Skeletal muscle tissue (tissue), 4 donors: ENCODE measurements around the gene OBP2A. TPM values are rescaled to one million over a fixed set of nuclear protein-coding genes. Genes with fewer than 3 reads are reported as not detected.

Source experiments
- H3K27ac ChIP-seq: one replicate; pipeline ENCODE4 v1.7.0; 2013; ENCODE audit warnings: mild to moderate bottlenecking, low read depth, low read length, inconsistent platforms
- H3K27me3 ChIP-seq, 3 donors: one replicate each; pipeline ENCODE4 v1.7.0; 2013; ENCODE audit warnings: low read length in 3 of 3; ENCODE audit not compliant: control insufficient read depth in 3 of 3, insufficient read depth in 3 of 3
- H3K36me3 ChIP-seq, 3 donors: one replicate each; pipeline ENCODE4 v1.7.0; 2013; ENCODE audit warnings: low read length in 3 of 3; ENCODE audit not compliant: control insufficient read depth in 3 of 3, insufficient read depth in 3 of 3
- H3K4me1 ChIP-seq, 3 donors: one replicate each; pipeline ENCODE4 v1.7.0; 2013; ENCODE audit warnings: low read length in 3 of 3, mild to moderate bottlenecking in 3 of 3; ENCODE audit not compliant: control insufficient read depth in 3 of 3, insufficient read depth in 3 of 3
- H3K4me3 ChIP-seq, 3 donors: one replicate each; pipeline ENCODE4 v1.7.0; 2013; ENCODE audit warnings: low read length in 3 of 3
- H3K9ac ChIP-seq, 3 donors: one replicate each; pipeline ENCODE4 v1.7.0; 2013; ENCODE audit warnings: low read length in 3 of 3, mild to moderate bottlenecking in 3 of 3, moderate library complexity in 2 of 3, low read depth in 1 of 3
- H3K9me3 ChIP-seq, 3 donors: one replicate each; pipeline ENCODE4 v1.7.0; 2013; ENCODE audit warnings: low read length in 3 of 3; ENCODE audit not compliant: control insufficient read depth in 3 of 3
- total RNA-seq: library from RNA; depleted of rRNA; stranded (reverse); fragments of >200 nt; gene quantifications from one replicate; pipeline ENCODE4 v1.2.3, GENCODE V29; 2014
- donor health status: Osteomylitis.

Gene OBP2A
- total RNA-seq, 1 donor from 2014 or later = not detected

- peaks cover 11 to 45% (median 37%) of the 10 kb centered on the region in 3 donors for H3K27me3 ChIP-seq
- no peak overlapping the region for H3K4me3 ChIP-seq
- H3K4me1 ChIP-seq = no peaks in the 10 kb centered on the region
- H3K27ac ChIP-seq = no peak overlapping the region
- no peak overlapping the region for H3K9ac ChIP-seq
- no peaks in the 10 kb centered on the region for H3K9me3 ChIP-seq
- no peaks in the 10 kb centered on the region for H3K36me3 ChIP-seq
Observed at GRCh38 chr9:135583688-135584011, 37.7 kb downstream of the OBP2A start.

DNA sequence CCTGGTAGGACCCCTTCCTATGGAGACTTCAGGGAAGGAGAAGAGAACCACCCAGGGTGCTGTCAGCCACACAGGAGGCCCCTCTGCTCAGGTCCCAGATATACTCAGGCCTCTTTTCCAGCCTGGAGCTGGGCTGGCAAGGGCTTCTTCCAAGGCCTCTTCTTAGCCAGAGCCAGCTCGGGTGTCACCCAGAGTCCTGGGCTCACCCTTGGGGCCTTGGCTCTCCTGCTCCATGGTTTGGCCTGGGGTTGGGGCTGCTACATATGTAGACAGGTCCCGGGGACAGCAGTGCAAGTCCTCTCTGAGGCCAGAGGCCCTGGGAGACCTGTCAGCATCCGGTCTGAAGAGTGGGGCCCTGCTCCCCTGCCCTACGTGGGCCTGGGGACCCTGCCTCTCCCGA, 38.4 kb downstream of the OBP2A start:
- H3K4me1 ChIP-seq = no peaks in the 10 kb centered on the region
- no peak overlapping the region for H3K27ac ChIP-seq
- peaks cover 11 to 51% (median 38%) of the 10 kb centered on the region in 3 donors for H3K27me3 ChIP-seq
- H3K9ac ChIP-seq = no peak overlapping the region
- H3K4me3 ChIP-seq = no peak overlapping the region
- H3K36me3 ChIP-seq = no peaks in the 10 kb centered on the region
- no peaks in the 10 kb centered on the region for H3K9me3 ChIP-seq

- Histone ChIP-seq H3K9ac (no peak overlapping the region), H3K27ac (no peak overlapping the region), H3K4me3 (no peak overlapping the region), H3K9me3 (no peaks in the 10 kb centered on the region), H3K27me3 (peaks cover 8 to 54% (median 41%) of the 10 kb centered on the region in 3 donors), H3K4me1 (no peaks in the 10 kb centered on the region), H3K36me3 (no peaks in the 10 kb centered on the region)
Observed at GRCh38 chr9:135584934-135585333, 39.0 kb downstream of the OBP2A start.

GRCh38 chr9:135586601-135587109, 40.7 kb downstream of the OBP2A start:
- Histone ChIP-seq H3K9me3 (no peaks in the 10 kb centered on the region), H3K4me1 (no peaks in the 10 kb centered on the region), H3K36me3 (no peaks in the 10 kb centered on the region), H3K4me3 (no peak overlapping the region), H3K9ac (no peak overlapping the region), H3K27me3 (peaks cover 3 to 52% (median 39%) of the 10 kb centered on the region in 3 donors), H3K27ac (no peak overlapping the region)

DNA sequence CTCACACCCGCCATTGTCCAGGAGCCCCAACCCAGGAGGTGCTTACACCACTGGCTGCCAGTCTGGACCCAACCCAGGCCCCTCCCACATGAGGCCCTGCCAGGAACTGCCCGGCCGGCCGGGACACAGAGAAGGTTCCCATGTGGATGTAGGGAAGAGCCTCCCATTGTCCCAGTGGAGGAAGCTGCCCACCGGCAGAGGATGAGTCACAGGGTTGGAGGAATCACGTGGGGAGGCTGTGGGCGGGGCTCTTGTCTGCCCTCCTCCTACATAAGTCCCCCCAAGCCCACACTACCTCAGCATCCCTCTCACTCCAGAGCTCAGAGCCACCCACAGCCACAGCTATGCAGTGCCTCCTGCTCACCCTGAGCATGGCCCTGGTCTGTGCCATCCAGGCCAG, 41.7 kb downstream of the OBP2A start:
- peaks cover 3 to 49% (median 35%) of the 10 kb centered on the region in 3 donors for H3K27me3 ChIP-seq
- no peaks in the 10 kb centered on the region for H3K9me3 ChIP-seq
- no peaks in the 10 kb centered on the region for H3K4me1 ChIP-seq
- H3K4me3 ChIP-seq = no peak overlapping the region
- no peak overlapping the region for H3K9ac ChIP-seq
- H3K36me3 ChIP-seq = no peaks in the 10 kb centered on the region
- no peak overlapping the region for H3K27ac ChIP-seq

GRCh38 chr9:135588371-135588770, 42.4 kb downstream of the OBP2A start:
- no peak overlapping the region for H3K9ac ChIP-seq
- no peak overlapping the region for H3K27ac ChIP-seq
- H3K4me1 ChIP-seq = no peaks in the 10 kb centered on the region
- no peak overlapping the region for H3K4me3 ChIP-seq
- H3K36me3 ChIP-seq = no peaks in the 10 kb centered on the region
- peaks cover 3 to 49% (median 31%) of the 10 kb centered on the region in 3 donors for H3K27me3 ChIP-seq
- H3K9me3 ChIP-seq = no peaks in the 10 kb centered on the region

- peaks cover 3 to 45% (median 31%) of the 10 kb centered on the region in 3 donors for H3K27me3 ChIP-seq
- no peaks in the 10 kb centered on the region for H3K4me1 ChIP-seq
- no peak overlapping the region for H3K4me3 ChIP-seq
- no peaks in the 10 kb centered on the region for H3K9me3 ChIP-seq
- H3K9ac ChIP-seq = no peak overlapping the region
- H3K36me3 ChIP-seq = no peaks in the 10 kb centered on the region
- H3K27ac ChIP-seq = no peak overlapping the region
Observed at GRCh38 chr9:135588886-135589595, 43.1 kb downstream of the OBP2A start.

DNA sequence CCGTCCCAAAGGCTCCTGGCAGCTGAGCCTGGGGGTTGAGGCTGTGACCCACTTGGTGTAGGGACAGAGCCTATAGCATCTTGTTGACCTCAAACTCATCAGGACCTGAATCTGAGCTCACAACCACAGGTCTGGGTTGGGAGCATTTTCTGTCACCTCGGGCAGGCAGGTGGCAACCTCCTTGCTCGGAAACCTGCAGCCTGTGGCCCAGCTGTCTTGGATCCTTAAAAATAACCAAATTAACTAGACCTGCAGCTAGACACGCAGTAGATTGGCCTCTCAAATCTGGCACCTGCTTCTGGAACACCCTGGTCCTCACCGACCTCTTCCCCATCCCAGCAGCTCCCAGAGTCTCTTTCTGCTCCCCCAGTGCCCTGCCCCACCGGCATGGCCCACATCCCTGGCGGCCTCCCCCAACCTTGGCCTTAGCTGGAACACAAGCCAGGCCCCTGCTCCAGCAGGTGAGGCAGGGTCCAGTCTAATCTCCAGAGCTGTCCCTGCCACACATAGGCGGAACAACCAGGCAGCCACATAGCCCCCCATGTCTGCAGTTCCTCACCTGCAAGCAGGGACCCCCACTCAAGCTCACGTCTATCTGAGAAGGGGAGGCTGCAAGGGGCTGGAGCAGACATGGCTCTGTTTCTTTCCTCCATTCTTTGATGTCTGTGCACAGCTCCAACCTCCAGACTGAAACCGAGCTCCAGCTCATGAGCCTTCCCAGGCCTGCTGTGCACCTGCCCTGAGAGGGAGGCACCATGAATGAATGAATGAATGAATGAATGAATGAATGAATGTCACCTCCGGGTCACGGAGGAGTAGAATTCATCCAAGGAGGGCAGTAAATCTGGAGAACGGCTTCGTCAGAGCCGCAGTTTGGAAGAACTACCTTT, 43.9 kb downstream of the OBP2A start:
- Histone ChIP-seq H3K4me1 (no peaks in the 10 kb centered on the region), H3K9ac (no peak overlapping the region), H3K27me3 (peaks cover 3 to 41% (median 27%) of the 10 kb centered on the region in 3 donors), H3K36me3 (no peaks in the 10 kb centered on the region), H3K9me3 (no peaks in the 10 kb centered on the region), H3K27ac (no peak overlapping the region), H3K4me3 (no peak overlapping the region)

DNA sequence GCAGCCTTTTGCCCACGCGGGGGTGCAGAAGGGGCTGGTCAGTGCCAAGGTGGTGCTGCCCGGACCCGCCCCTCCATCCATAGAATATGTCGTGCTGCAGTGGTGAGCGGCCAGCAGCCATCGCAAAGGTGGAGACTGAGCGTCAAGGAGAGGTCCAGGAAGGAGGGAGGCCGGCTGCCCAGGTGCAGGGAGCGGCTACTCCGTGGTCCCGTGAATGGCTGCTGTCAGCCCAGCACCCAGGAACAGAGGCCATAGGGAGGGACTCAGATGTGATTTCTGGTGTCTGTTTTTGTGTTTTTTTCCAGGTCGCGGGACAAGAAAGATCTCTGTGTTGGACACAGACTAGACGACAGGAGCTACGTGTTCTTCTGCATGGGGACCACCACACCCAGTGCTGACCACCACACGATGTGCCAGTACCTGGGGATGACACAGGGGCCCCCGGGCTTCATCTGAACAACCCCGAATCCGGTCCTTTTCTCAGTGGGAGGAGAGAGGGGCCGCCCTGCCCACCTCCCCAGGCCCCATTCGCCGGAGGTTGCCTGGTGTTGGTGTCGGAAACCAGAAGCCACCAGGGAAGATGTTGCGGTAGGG, 44.7 kb downstream of the OBP2A start:
- H3K4me1 ChIP-seq = no peaks in the 10 kb centered on the region
- no peaks in the 10 kb centered on the region for H3K9me3 ChIP-seq
- no peak overlapping the region for H3K4me3 ChIP-seq
- H3K27me3 ChIP-seq = peaks cover 3 to 39% (median 25%) of the 10 kb centered on the region in 3 donors
- H3K9ac ChIP-seq = no peak overlapping the region
- H3K27ac ChIP-seq = no peak overlapping the region
- no peaks in the 10 kb centered on the region for H3K36me3 ChIP-seq
